Suprapubic skin (tissue), 4 donors: ENCODE results near the gene LARP1. TPM values are rescaled to one million over a fixed set of nuclear protein-coding genes. Genes with fewer than 3 reads are reported as not detected.
"Not testable (repeated sequence)": the region's sequence is repeated elsewhere in the genome, so short reads cannot be mapped to it uniquely, and the experiment has no call there.

Experiments
- DNase-seq, 2 donors: peaks; one replicate each; pipeline ENCODE4 v3.0.0-alpha.2; 2019; ENCODE audit warnings: low spot score in 2 of 2
- H3K27ac ChIP-seq: fragments of 200-600 bp; sonication (generic); one replicate; pipeline ENCODE4 v1.5.1; 2019
- H3K27me3 ChIP-seq: fragments of 200-600 bp; sonication (generic); one replicate; pipeline ENCODE4 v1.5.1; 2019
- H3K36me3 ChIP-seq: fragments of 200-600 bp; sonication (generic); one replicate; pipeline ENCODE4 v1.5.1; 2019
- H3K4me1 ChIP-seq: fragments of 200-600 bp; sonication (generic); one replicate; pipeline ENCODE4 v1.5.1; 2019
- H3K4me3 ChIP-seq: fragments of 200-600 bp; sonication (generic); one replicate; pipeline ENCODE4 v1.5.1; 2019; ENCODE audit warnings: mild to moderate bottlenecking
- H3K9me3 ChIP-seq: fragments of 200-600 bp; sonication (generic); one replicate; pipeline ENCODE4 v1.5.1; 2019
- EP300 ChIP-seq: sonication (generic); formaldehyde crosslinking; IDR thresholded peaks from one replicate; pipeline ENCODE4 v1.6.1; 2017; ENCODE audit warnings: antibody characterized with exemption
- POLR2A ChIP-seq, 2 donors: fragments of 450-650 bp; IDR thresholded peaks; one replicate each; pipeline ENCODE4 v1.6.1; 2017; ENCODE audit warnings: antibody characterized with exemption in 2 of 2, mild to moderate bottlenecking in 2 of 2, moderate library complexity in 2 of 2
- POLR2AphosphoS5 ChIP-seq, 3 donors: sonication (generic); formaldehyde crosslinking; IDR thresholded peaks; one replicate each; pipeline ENCODE4 v1.6.1; 2017; ENCODE audit warnings: antibody characterized with exemption in 3 of 3
- WGBS: methylation state at CpG from one replicate; pipeline ENCODE4 v1.1.5; 2018; 5-methylcytosine and 5-hydroxymethylcytosine counted together
- total RNA-seq, 4 donors: library from RNA; depleted of rRNA; stranded (reverse); fragments of >200 nt; gene quantifications; one replicate each; pipeline ENCODE4 v1.1.0, GENCODE V29; 2016
- TF ChIP-seq, protein P1 (sequence below), 2 donors: fragments of 200-600 bp in 1 of 2; fragments of 450-650 bp in 1 of 2; sonication (generic) in 1 of 2; IDR thresholded peaks; one replicate each; pipeline ENCODE4 v1.5.1; 2016 to 2019; ENCODE audit warnings: antibody characterized with exemption in 2 of 2, mild to moderate bottlenecking in 1 of 2, moderate library complexity in 1 of 2

The LARP1 gene
- total RNA-seq, 4 donors from 2014 or later = 98.5 to 127 (median 110) TPM

- H3K27ac ChIP-seq = no peak overlapping the region
- H3K4me1 ChIP-seq = peaks cover 4% of the 10 kb centered on the region
- WGBS = 88% methylated on average over 2 of the region's 2 CpGs
These were observed 63.4 kb downstream of the LARP1 start for GRCh38 chr5:154818471-154819116.

DNA sequence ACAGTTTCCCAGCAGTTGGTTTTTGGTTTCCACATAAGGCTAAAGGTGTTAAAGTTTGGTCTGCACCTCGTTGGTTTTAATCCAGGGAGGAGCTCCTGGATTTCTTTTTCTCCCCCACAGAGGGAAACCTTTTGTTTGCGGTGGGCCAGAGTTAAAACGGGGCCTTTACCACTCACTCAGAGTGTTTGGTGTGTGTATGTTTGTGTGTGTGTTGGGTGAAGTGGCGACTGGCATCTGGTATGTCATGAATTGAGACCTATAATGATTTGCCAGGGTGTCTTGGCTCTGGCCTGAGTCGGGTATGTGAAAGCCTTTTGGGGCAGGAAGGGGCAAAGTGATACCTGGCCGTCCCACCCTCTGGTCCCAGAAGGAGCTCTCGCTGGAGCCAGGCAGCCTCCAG lies 64.4 kb downstream of the LARP1 start:
- 80% methylated on average over 7 of the region's 7 CpGs for WGBS
- H3K27ac ChIP-seq = no peak overlapping the region
- H3K4me1 ChIP-seq = peaks cover 4% of the 10 kb centered on the region
- no peak overlapping the region for H3K4me3 ChIP-seq
- DNase-seq = peak in 1 of 2 donors; percentile 45
- no peaks in the 10 kb centered on the region for H3K27me3 ChIP-seq
- TF ChIP-seq POLR2AphosphoS5 (IDR thresholded peaks at IDR 0.05) (no peak), EP300 (no peak), POLR2A (IDR thresholded peaks at IDR 0.05) (no peak)
- TF ChIP-seq, protein P1, sequence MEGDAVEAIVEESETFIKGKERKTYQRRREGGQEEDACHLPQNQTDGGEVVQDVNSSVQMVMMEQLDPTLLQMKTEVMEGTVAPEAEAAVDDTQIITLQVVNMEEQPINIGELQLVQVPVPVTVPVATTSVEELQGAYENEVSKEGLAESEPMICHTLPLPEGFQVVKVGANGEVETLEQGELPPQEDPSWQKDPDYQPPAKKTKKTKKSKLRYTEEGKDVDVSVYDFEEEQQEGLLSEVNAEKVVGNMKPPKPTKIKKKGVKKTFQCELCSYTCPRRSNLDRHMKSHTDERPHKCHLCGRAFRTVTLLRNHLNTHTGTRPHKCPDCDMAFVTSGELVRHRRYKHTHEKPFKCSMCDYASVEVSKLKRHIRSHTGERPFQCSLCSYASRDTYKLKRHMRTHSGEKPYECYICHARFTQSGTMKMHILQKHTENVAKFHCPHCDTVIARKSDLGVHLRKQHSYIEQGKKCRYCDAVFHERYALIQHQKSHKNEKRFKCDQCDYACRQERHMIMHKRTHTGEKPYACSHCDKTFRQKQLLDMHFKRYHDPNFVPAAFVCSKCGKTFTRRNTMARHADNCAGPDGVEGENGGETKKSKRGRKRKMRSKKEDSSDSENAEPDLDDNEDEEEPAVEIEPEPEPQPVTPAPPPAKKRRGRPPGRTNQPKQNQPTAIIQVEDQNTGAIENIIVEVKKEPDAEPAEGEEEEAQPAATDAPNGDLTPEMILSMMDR (IDR thresholded peaks at IDR 0.05) = no peak
- H3K36me3 ChIP-seq = peaks cover 95% of the 10 kb centered on the region
- no peaks in the 10 kb centered on the region for H3K9me3 ChIP-seq

More at GRCh38 chr5:154818471-154819116, 63.4 kb downstream of the LARP1 start:
- H3K27me3 ChIP-seq = no peaks in the 10 kb centered on the region
- peaks cover 95% of the 10 kb centered on the region for H3K36me3 ChIP-seq
- H3K9me3 ChIP-seq = no peaks in the 10 kb centered on the region
- TF ChIP-seq, protein P1 (IDR thresholded peaks at IDR 0.05) = no peak
- TF ChIP-seq EP300 (no peak), POLR2AphosphoS5 (IDR thresholded peaks at IDR 0.05) (no peak), POLR2A (IDR thresholded peaks at IDR 0.05) (no peak)
- no peak overlapping the region for H3K4me3 ChIP-seq
- DNase-seq = no peak

DNA sequence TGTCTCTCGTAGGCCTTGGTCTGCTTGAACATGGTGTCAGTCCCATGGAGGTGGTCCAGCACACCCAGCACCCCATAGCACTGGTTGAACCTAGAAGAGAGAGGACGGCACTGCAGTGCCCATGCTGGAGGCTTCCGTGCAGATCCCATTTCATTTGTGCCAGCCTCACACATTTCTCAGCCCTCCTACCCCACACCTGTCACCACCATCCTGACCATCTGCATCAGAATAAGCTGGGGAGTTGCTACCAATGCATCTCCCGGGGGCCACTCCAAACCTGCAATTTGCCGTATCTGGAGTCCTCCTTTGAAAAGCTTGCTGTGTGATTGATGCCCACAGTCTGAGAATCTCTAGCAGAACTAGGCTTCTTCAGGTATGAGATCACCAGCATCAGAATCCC lies 65.2 kb downstream of the LARP1 start:
- no peaks in the 10 kb centered on the region for H3K9me3 ChIP-seq
- peaks cover 4% of the 10 kb centered on the region for H3K4me1 ChIP-seq
- peaks cover 87% of the 10 kb centered on the region for H3K36me3 ChIP-seq
- H3K27me3 ChIP-seq = no peaks in the 10 kb centered on the region
- TF ChIP-seq POLR2A (IDR thresholded peaks at IDR 0.05) (no peak), POLR2AphosphoS5 (IDR thresholded peaks at IDR 0.05) (no peak)
- TF ChIP-seq, protein P1 (IDR thresholded peaks at IDR 0.05) = no peak
- H3K4me3 ChIP-seq = no peak overlapping the region
- H3K27ac ChIP-seq = no peak overlapping the region
- DNase-seq = no peak
- WGBS = 95% methylated on average over 5 of the region's 5 CpGs

- H3K36me3 ChIP-seq = peaks cover 68% of the 10 kb centered on the region
- H3K27me3 ChIP-seq, H3K9me3 ChIP-seq, H3K27ac ChIP-seq, DNase-seq, H3K4me3 ChIP-seq, H3K4me1 ChIP-seq: not testable (repeated sequence)
- 86% methylated on average over 5 of the region's 5 CpGs for WGBS
These were observed 67.7 kb downstream of the LARP1 start for GRCh38 chr5:154822896-154823295.

DNA sequence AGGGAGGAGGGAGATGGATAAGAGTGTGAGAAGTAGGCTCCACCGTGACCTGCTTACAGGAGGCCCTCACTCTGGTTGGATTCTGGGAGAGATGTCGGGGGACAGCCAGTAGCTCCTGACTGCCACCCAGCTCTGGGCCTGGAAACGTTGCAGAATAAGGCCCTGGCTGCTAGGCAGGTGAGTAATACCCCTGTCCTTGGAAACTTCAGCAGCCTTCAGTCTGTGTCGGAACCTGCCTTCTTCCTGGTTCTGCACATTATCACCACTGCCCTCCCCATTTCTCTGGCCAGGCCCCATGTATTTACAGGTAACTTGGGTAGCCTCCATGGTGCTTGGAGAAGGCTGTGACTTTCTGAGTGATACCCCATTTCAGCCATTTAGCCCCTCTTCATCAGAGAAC lies 68.4 kb downstream of the LARP1 start:
- H3K4me1 ChIP-seq = peaks cover 4% of the 10 kb centered on the region
- whole genome bisulfite sequencing = 78% methylated on average over 4 of the region's 4 CpGs
- no peaks in the 10 kb centered on the region for H3K27me3 ChIP-seq
- no peak overlapping the region for H3K27ac ChIP-seq
- peaks cover 70% of the 10 kb centered on the region for H3K36me3 ChIP-seq
- H3K9me3 ChIP-seq = no peaks in the 10 kb centered on the region
- TF ChIP-seq EP300 (no peak), POLR2A (IDR thresholded peaks at IDR 0.05) (no peak), POLR2AphosphoS5 (IDR thresholded peaks at IDR 0.05) (no peak)
- TF ChIP-seq, protein P1 (IDR thresholded peaks at IDR 0.05) = no peak
- no peak overlapping the region for H3K4me3 ChIP-seq
- no peak for DNase-seq

DNA sequence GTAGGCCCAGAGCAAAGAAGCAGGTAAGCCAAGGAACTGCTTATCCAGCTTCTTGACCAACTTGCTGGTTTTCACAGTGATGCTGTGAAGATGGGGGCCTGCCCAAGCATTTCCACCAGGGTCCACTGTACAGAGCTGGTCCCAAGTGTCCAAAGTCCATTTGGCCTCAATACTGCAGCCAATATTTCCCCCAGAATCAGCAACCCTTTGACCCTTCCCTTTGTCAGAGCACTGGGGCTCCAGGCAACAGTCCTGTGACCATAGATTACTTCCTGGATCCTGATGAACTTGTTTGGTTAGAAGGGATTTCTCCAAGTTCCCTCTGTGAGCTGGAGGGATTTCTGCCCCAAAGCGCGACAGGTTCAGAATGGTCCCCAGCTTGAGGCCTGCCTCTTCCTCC lies 68.9 kb downstream of the LARP1 start:
- Histone ChIP-seq H3K27me3 (no peaks in the 10 kb centered on the region), H3K4me1 (peaks cover 5% of the 10 kb centered on the region), H3K36me3 (peaks cover 70% of the 10 kb centered on the region), H3K27ac (no peak overlapping the region), H3K4me3 (no peak overlapping the region), H3K9me3 (no peaks in the 10 kb centered on the region)
- no peak for TF ChIP-seq POLR2A (IDR thresholded peaks at IDR 0.05)
- TF ChIP-seq EP300 = no peak
- TF ChIP-seq, protein P1 (IDR thresholded peaks at IDR 0.05) = no peak
- no peak for TF ChIP-seq POLR2AphosphoS5 (IDR thresholded peaks at IDR 0.05)
- 86% methylated on average over 2 of the region's 2 CpGs for WGBS
- DNase-seq = no peak
